ENCODE data around the gene CSPG4. TPM values are rescaled to one million over a fixed set of nuclear protein-coding genes. Genes with fewer than 3 reads are reported as not detected.

CSPG4 gene
- total and polyA plus RNA-seq, 9 of the 15 experiments (the other 6 are each of a cell fraction or from before 2014, with no cell fraction given) = under 0.01 to 0.07 (median 0.04) TPM; not detected in 5

GRCh38 chr15:75732809-75733451, 20.3 kb upstream of the CSPG4 start (continued):
- TF ChIP-seq RBBP5 (IDR thresholded peaks at IDR 0.05; ENCODE audit: borderline replicate concordance, insufficient read depth, low read length, poor library complexity, severe bottlenecking) (no peak), NUFIP1 (IDR thresholded peaks at IDR 0.05; ENCODE audit: partially characterized antibody) (no peak), ZNF76 (CRISPR knock-in tag; IDR thresholded peaks at IDR 0.05; ENCODE audit: borderline replicate concordance) (no peak), HSF4 (CRISPR knock-in tag; IDR thresholded peaks at IDR 0.05; ENCODE audit: borderline replicate concordance) (no peak), SMARCA4 (IDR thresholded peaks at IDR 0.05) (no peak), GTF2E2 (tag; IDR thresholded peaks at IDR 0.05) (no peak), C11orf30 (IDR thresholded peaks at IDR 0.05; ENCODE audit: low read depth) (no peak), HMG20B (CRISPR knock-in tag; IDR thresholded peaks at IDR 0.05) (no peak), ZBTB7A (IDR thresholded peaks at IDR 0.05; ENCODE audit: borderline replicate concordance, control insufficient read depth, low read depth, low read length) (peak; percentile 88), BRD4 (IDR thresholded peaks at IDR 0.05) (no peak), HOMEZ (CRISPR knock-in tag; IDR thresholded peaks at IDR 0.05) (no peak), MXI1 (IDR thresholded peaks at IDR 0.05; ENCODE audit: low read depth, low read length) (no peak), THAP12 (CRISPR knock-in tag; IDR thresholded peaks at IDR 0.05) (no peak), FOS (IDR thresholded peaks at IDR 0.05; ENCODE audit: extremely low read depth, insufficient read length) (no peak), HCFC1 (IDR thresholded peaks at IDR 0.05; ENCODE audit: low read depth, low read length) (no peak), NFRKB (IDR thresholded peaks at IDR 0.05; ENCODE audit: low read depth) (no peak), TRIM28 (IDR thresholded peaks at IDR 0.05) (no peak)
- TF ChIP-seq, protein P1, sequence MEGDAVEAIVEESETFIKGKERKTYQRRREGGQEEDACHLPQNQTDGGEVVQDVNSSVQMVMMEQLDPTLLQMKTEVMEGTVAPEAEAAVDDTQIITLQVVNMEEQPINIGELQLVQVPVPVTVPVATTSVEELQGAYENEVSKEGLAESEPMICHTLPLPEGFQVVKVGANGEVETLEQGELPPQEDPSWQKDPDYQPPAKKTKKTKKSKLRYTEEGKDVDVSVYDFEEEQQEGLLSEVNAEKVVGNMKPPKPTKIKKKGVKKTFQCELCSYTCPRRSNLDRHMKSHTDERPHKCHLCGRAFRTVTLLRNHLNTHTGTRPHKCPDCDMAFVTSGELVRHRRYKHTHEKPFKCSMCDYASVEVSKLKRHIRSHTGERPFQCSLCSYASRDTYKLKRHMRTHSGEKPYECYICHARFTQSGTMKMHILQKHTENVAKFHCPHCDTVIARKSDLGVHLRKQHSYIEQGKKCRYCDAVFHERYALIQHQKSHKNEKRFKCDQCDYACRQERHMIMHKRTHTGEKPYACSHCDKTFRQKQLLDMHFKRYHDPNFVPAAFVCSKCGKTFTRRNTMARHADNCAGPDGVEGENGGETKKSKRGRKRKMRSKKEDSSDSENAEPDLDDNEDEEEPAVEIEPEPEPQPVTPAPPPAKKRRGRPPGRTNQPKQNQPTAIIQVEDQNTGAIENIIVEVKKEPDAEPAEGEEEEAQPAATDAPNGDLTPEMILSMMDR (IDR thresholded peaks at IDR 0.05 in 2 of 3, conservative IDR thresholded peaks at IDR 0.05 in 1 of 3; ENCODE audit: insufficient read depth in 2 of 3, low read depth in 1 of 3, low read length in 3 of 3) = peak; percentile 79 to 90 (median 82)
- TF ChIP-seq, protein P2, sequence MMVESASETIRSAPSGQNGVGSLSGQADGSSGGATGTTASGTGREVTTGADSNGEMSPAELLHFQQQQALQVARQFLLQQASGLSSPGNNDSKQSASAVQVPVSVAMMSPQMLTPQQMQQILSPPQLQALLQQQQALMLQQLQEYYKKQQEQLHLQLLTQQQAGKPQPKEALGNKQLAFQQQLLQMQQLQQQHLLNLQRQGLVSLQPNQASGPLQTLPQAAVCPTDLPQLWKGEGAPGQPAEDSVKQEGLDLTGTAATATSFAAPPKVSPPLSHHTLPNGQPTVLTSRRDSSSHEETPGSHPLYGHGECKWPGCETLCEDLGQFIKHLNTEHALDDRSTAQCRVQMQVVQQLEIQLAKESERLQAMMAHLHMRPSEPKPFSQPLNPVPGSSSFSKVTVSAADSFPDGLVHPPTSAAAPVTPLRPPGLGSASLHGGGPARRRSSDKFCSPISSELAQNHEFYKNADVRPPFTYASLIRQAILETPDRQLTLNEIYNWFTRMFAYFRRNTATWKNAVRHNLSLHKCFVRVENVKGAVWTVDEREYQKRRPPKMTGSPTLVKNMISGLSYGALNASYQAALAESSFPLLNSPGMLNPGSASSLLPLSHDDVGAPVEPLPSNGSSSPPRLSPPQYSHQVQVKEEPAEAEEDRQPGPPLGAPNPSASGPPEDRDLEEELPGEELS (CRISPR knock-in tag; IDR thresholded peaks at IDR 0.05; ENCODE audit: borderline replicate concordance) = no peak
